ENCODE measurements around the gene NMRAL1.

Gene NMRAL1

GRCh38 chr16:4508806-4509205 is 34.4 kb upstream of the NMRAL1 start:
- Histone ChIP-seq H3K4me3 (ENCODE audit: insufficient read depth, low read length, poor library complexity, severe bottlenecking) (no peak overlapping the region), H3K4me2 (ENCODE audit: low read depth, low read length, poor library complexity, severe bottlenecking) (no peak overlapping the region), H3K79me2 (ENCODE audit: insufficient read depth, low read length) (no peaks in the 10 kb centered on the region), H3K9me3 (ENCODE audit: insufficient read depth, low read length) (no peaks in the 10 kb centered on the region), H3K36me3 (ENCODE audit: low read length) (no peaks in the 10 kb centered on the region), H3K27me3 (ENCODE audit: low read length) (no peaks in the 10 kb centered on the region), H4K20me1 (ENCODE audit: low read depth, low read length) (no peaks in the 10 kb centered on the region), H2AFZ (ENCODE audit: low read depth, low read length, severe bottlenecking) (no peak overlapping the region), H3K9ac (ENCODE audit: low read length) (no peak overlapping the region), H3K9me2 (replicated peaks; ENCODE audit: insufficient read depth, low read length) (no peaks in the 10 kb centered on the region), H3F3A (ENCODE audit: insufficient read depth) (peaks cover 14% of the 10 kb centered on the region), H3K27ac (ENCODE audit: low read depth, low read length) (no peak overlapping the region)
- no peak for TF ChIP-seq EZH2phosphoT487 (conservative IDR thresholded peaks at IDR 0.05; ENCODE audit: low read length)
- TF ChIP-seq, protein P1, sequence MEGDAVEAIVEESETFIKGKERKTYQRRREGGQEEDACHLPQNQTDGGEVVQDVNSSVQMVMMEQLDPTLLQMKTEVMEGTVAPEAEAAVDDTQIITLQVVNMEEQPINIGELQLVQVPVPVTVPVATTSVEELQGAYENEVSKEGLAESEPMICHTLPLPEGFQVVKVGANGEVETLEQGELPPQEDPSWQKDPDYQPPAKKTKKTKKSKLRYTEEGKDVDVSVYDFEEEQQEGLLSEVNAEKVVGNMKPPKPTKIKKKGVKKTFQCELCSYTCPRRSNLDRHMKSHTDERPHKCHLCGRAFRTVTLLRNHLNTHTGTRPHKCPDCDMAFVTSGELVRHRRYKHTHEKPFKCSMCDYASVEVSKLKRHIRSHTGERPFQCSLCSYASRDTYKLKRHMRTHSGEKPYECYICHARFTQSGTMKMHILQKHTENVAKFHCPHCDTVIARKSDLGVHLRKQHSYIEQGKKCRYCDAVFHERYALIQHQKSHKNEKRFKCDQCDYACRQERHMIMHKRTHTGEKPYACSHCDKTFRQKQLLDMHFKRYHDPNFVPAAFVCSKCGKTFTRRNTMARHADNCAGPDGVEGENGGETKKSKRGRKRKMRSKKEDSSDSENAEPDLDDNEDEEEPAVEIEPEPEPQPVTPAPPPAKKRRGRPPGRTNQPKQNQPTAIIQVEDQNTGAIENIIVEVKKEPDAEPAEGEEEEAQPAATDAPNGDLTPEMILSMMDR (IDR thresholded peaks at IDR 0.05; ENCODE audit: insufficient read depth, low read length, poor library complexity, severe bottlenecking) = no peak

DNA sequence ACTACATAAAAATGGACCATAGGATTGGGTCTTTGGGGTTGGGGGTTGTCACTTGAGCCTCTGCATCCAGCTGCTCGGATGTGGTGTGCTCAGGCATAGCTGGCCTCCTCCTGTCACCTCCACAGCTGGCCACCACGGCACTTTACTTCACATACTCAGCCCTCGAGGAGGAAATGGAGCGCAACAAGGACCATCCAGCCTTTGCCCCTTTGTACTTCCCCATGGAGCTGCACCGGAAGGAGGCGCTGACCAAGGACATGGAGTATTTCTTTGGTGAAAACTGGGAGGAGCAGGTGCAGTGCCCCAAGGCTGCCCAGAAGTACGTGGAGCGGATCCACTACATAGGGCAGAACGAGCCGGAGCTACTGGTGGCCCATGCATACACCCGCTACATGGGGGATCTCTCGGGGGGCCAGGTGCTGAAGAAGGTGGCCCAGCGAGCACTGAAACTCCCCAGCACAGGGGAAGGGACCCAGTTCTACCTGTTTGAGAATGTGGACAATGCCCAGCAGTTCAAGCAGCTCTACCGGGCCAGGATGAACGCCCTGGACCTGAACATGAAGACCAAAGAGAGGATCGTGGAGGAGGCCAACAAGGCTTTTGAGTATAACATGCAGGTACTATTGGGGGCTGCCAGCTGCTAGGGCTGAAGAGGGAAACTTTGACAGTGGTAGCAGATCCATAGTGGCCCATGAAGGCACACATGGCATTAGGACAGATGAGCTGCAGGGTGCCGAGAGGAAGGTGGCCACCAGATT is 33.3 kb upstream of the NMRAL1 start:
- no peak overlapping the region for H3K9ac ChIP-seq (ENCODE audit: low read length)
- peaks cover 14% of the 10 kb centered on the region for H3F3A ChIP-seq (ENCODE audit: insufficient read depth)
- no peak overlapping the region for H3K4me3 ChIP-seq (ENCODE audit: insufficient read depth, low read length, poor library complexity, severe bottlenecking)
- H3K36me3 ChIP-seq (ENCODE audit: low read length) = no peaks in the 10 kb centered on the region
- no peaks in the 10 kb centered on the region for H3K79me2 ChIP-seq (ENCODE audit: insufficient read depth, low read length)
- H3K27ac ChIP-seq (ENCODE audit: low read depth, low read length) = no peak overlapping the region
- H2AFZ ChIP-seq (ENCODE audit: low read depth, low read length, severe bottlenecking) = no peak overlapping the region
- no peaks in the 10 kb centered on the region for H4K20me1 ChIP-seq (ENCODE audit: low read depth, low read length)
- no peaks in the 10 kb centered on the region for H3K27me3 ChIP-seq (ENCODE audit: low read length)
- no peaks in the 10 kb centered on the region for H3K9me2 ChIP-seq (replicated peaks; ENCODE audit: insufficient read depth, low read length)
- no peaks in the 10 kb centered on the region for H3K9me3 ChIP-seq (ENCODE audit: insufficient read depth, low read length)
- no peak overlapping the region for H3K4me2 ChIP-seq (ENCODE audit: low read depth, low read length, poor library complexity, severe bottlenecking)
- TF ChIP-seq, protein P1 (IDR thresholded peaks at IDR 0.05; ENCODE audit: insufficient read depth, low read length, poor library complexity, severe bottlenecking) = no peak
- TF ChIP-seq EZH2phosphoT487 (conservative IDR thresholded peaks at IDR 0.05; ENCODE audit: low read length) = no peak

DNA sequence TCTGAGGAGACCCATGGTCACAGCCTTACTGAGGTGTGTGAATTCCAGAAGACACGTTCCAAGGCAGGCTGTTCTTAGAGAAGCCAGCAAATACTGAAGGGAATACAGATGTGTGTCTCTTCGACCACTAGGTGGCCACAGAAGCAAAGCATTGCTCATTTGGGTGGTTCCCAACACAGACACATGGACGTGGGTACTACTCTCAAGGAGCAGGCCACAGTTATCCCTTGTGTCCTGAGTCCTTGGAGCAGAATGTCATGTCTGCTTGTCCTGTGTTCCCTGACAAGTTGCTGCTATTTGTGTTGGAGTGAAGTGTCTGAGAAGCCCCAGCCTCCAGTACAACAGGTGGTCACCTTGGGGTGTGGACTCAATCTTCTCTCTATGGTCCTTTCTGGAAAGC is 32.0 kb upstream of the NMRAL1 start:
- H3K27ac ChIP-seq (ENCODE audit: low read depth, low read length) = peak overlapping the region; percentile 80
- TF ChIP-seq EZH2phosphoT487 (conservative IDR thresholded peaks at IDR 0.05; ENCODE audit: low read length) = no peak
- TF ChIP-seq, protein P1 (IDR thresholded peaks at IDR 0.05; ENCODE audit: insufficient read depth, low read length, poor library complexity, severe bottlenecking) = peak; percentile 81
- no peaks in the 10 kb centered on the region for H3K27me3 ChIP-seq (ENCODE audit: low read length)
- no peaks in the 10 kb centered on the region for H3K36me3 ChIP-seq (ENCODE audit: low read length)
- H3K9me3 ChIP-seq (ENCODE audit: insufficient read depth, low read length) = no peaks in the 10 kb centered on the region
- no peak overlapping the region for H3K4me2 ChIP-seq (ENCODE audit: low read depth, low read length, poor library complexity, severe bottlenecking)
- no peak overlapping the region for H3K4me3 ChIP-seq (ENCODE audit: insufficient read depth, low read length, poor library complexity, severe bottlenecking)
- no peaks in the 10 kb centered on the region for H4K20me1 ChIP-seq (ENCODE audit: low read depth, low read length)
- no peak overlapping the region for H2AFZ ChIP-seq (ENCODE audit: low read depth, low read length, severe bottlenecking)
- H3K9ac ChIP-seq (ENCODE audit: low read length) = no peak overlapping the region
- no peaks in the 10 kb centered on the region for H3K9me2 ChIP-seq (replicated peaks; ENCODE audit: insufficient read depth, low read length)
- peaks cover 14% of the 10 kb centered on the region for H3F3A ChIP-seq (ENCODE audit: insufficient read depth)
- H3K79me2 ChIP-seq (ENCODE audit: insufficient read depth, low read length) = peaks cover 9% of the 10 kb centered on the region

Measured in SU-DHL-6 (cell line).